Middle frontal gyrus (tissue), 1 donor: ENCODE results near the gene RNASE8.

Experiments
- DNase-seq: peaks from one replicate; pipeline ENCODE4 v3.0.0-alpha.2; 2015; ENCODE audit warnings: low spot score; ENCODE audit errors: extremely low spot score

RNASE8 gene

GRCh38 chr14:21105095-21105494 is 47.5 kb downstream of the RNASE8 start:
- DNase-seq, result no peak

GRCh38 chr14:21106176-21106497 is 48.5 kb downstream of the RNASE8 start:
- no peak for DNase-seq

GRCh38 chr14:21106498-21107282 is 49.1 kb downstream of the RNASE8 start:
- peak; percentile 73 for DNase-seq

DNA sequence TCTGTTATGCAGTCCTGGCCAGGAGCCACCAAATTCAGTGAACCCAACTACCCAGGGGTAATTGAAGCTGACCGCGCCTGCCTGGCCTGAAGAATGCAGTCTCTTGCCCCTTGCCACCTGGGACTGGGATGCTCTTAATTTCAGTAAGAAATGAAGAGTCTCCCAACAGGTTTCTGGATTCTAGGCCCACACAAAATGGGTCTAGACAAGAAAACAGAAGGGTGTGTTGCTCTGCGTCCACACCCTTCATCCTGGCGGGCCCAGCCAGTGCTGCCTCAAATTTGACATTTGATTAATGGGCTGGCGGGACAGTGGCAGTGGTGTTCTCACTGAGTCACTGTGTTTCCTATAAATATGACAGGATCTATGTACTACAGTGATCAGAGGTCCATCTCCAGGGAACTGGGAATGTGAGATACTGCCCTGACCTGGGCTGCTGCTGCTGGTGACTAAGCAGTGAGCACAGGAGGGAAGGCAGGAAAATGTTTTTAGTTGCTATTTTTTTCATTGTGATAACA is 49.7 kb downstream of the RNASE8 start:
- no peak for DNase-seq
